Heart right ventricle (tissue), 16 donors: ENCODE data around the gene FCGR3A. TPM values are rescaled to one million over a fixed set of nuclear protein-coding genes. Genes with fewer than 3 reads are reported as not detected.
A peak's percentile ranks its signal among the peaks of the same experiment; 100 is the strongest.
"Not testable (repeated sequence)": the region's sequence is repeated elsewhere in the genome, so short reads cannot be mapped to it uniquely, and the experiment has no call there.

Source experiments
- ATAC-seq, 8 donors: fragments of 200-7000 bp; cut with Tn5 transposase; one replicate each; pipeline ENCODE4 v1.9.1; 2020; ENCODE audit warnings: mild to moderate bottlenecking in 8 of 8, moderate library complexity in 8 of 8, moderate number of reproducible peaks in 1 of 8
- DNase-seq, 2 donors: peaks; one replicate each; pipeline ENCODE4 v3.0.0-alpha.2; 2020
- H3K27ac ChIP-seq, 10 donors: fragments of 200-600 bp; sonication (generic) in 2 of 10; one replicate each; pipeline versions ENCODE4 v1.5.0 to v1.8.0; 2020 to 2022; ENCODE audit warnings: mild to moderate bottlenecking in 3 of 10
- H3K27me3 ChIP-seq, 7 donors: fragments of 200-600 bp; one replicate each; pipeline ENCODE4 v1.8.0; 2021 to 2022; ENCODE audit warnings: mild to moderate bottlenecking in 2 of 7
- H3K36me3 ChIP-seq, 9 donors: fragments of 200-600 bp; sonication (generic) in 1 of 9; one replicate each; pipeline versions ENCODE4 v1.5.0 to v1.8.0; 2020 to 2022; ENCODE audit warnings: mild to moderate bottlenecking in 2 of 9
- H3K4me1 ChIP-seq, 9 donors: fragments of 200-600 bp; sonication (generic) in 1 of 9; one replicate each; pipeline versions ENCODE4 v1.5.0 to v1.8.0; 2020 to 2022; ENCODE audit warnings: mild to moderate bottlenecking in 4 of 9
- H3K4me3 ChIP-seq, 10 donors: fragments of 200-600 bp; sonication (generic) in 2 of 10; one replicate each; pipeline versions ENCODE4 v1.5.0 to v1.8.0; 2020 to 2022; ENCODE audit warnings: mild to moderate bottlenecking in 7 of 10, moderate library complexity in 2 of 10
- H3K9me3 ChIP-seq, 11 donors: fragments of 200-600 bp in 10 of 11; sonication (generic) in 2 of 11; one replicate each; pipeline versions ENCODE4 v1.5.0 to v1.8.0; 2013 to 2022; ENCODE audit warnings: mild to moderate bottlenecking in 2 of 11, control low read depth in 1 of 11, moderate library complexity in 1 of 11
- WGBS, 2 donors: extraction: QIAGEN DNeasy Blood & Tissue Kit; methylation state at CpG; one replicate each; pipeline ENCODE4 v1.1.7; 2013; ENCODE audit warnings: inconsistent platforms in 1 of 2; 5-methylcytosine and 5-hydroxymethylcytosine counted together
- intact Hi-C, 10 donors: fragments of 100-400 bp; cut with DNase I; formaldehyde crosslinking; loops; one replicate each; pipeline versions ENCODE4 v1.11.1 to v1.14.2; 2022
- long read RNA-seq, 3 donors: library from polyadenylated mRNA; unstranded; transcript quantifications; one replicate each; pipeline ENCODE4 v2.0.0, GENCODE V29; 2020 to 2021
- polyA plus RNA-seq, 2 donors: library from polyadenylated mRNA; stranded (reverse); fragments of 200-250 nt; gene quantifications; one replicate each; pipeline ENCODE4 v1.2.3, GENCODE V29; 2013
- total RNA-seq, 10 donors: library from RNA; stranded (reverse); fragmentation: NEBNext Ultra II Directional in 3 of 10; extraction: Animal tissue kit (Norgen Biotek cat#: 25700) in 3 of 10; gene quantifications; one replicate each; pipeline versions ENCODE4 v1.2.1 to v1.2.4, GENCODE V29; 2021 to 2023
- TF ChIP-seq, protein P1 (sequence below), 9 donors: fragments of 200-600 bp; sonication (generic) in 2 of 9; IDR thresholded peaks; one replicate each; pipeline versions ENCODE4 v1.5.0 to v1.8.0; 2021 to 2022; ENCODE audit warnings: antibody characterized with exemption in 9 of 9, mild to moderate bottlenecking in 5 of 9, moderate library complexity in 1 of 9
- donor health status: Arrhythmogenic right ventricular cardiomyopathy.
- donor health status: ischemic (EF 13 %, LVEDD 7.1; RV severe dilation, severe dysfunction).
- donor health status: healthy with polysubstance abuse.
- donor health status: DM: no; HTN: yes; CAD: no.
- donor health status: DM: no; HTN: no; CAD: no.
- donor health status: ischemic (EF 25% LVEDD 6.9; RV normal size, moderate dysfunction).
- donor health status: ischemic (EF 25% LVEDD 5.7; RV mildly dilated, moderate dysfunction).
- donor health status: healthy.
- donor health status: DM: yes; HTN: yes; CAD: no.
- donor health status: Ischemic cardiomyopathy.
- donor health status: ischemic (EF 35%, LVEDD 5.7; RV mildly dilated, moderate dysfunction).
- donor health status: nonischemic (EF 11% LVEDD 7.7; RV severe dilation, severe dysfunction).
- donor health status: DM: yes; HTN: yes; CAD: no.
- donor health status: PGD.
- donor health status: ischemic (EF 29% LVEDD 5.4; RV normal size, mild dysfunction).
- donor health status: nonischemic (EF 23%, LVEDD 6.1; RV moderate dilation, normal function).

Gene FCGR3A
- total RNA-seq (100 to 1,000 TPM in 1 of 10 donors, 10 to 100 TPM in 3, 1 to 10 TPM in 6; 1.9 to 120 (median 6.2) TPM), polyA plus RNA-seq (10 to 100 TPM in 1 of 2 donors, 1 to 10 TPM in 1; 5.6 to 10.7 TPM)
- long read RNA-seq, donor 1, transcript FCGR3A-202 (5 exons, 2,385 nt): major isoform, 12 of 17 reads
- long read RNA-seq, donor 1, partial matches to known transcripts: 1 of 17 reads
- long read RNA-seq, donor 1, other reads (novel, unspliced or antisense): 2 of 17 reads
- long read RNA-seq, donor 2, transcript FCGR3A-202 (5 exons, 2,385 nt): major isoform, 6 of 9 reads
- long read RNA-seq, donor 2, partial matches to known transcripts: 0 of 9 reads
- long read RNA-seq, donor 2, other reads (novel, unspliced or antisense): 1 of 9 reads
- long read RNA-seq, donor 3, transcript FCGR3A-202 (5 exons, 2,385 nt): major isoform, 15 of 21 reads
- long read RNA-seq, donor 3, partial matches to known transcripts: 1 of 21 reads
- long read RNA-seq, donor 3, other reads (novel, unspliced or antisense): 1 of 21 reads

- Histone ChIP-seq H3K36me3 (peaks cover 0 to 3% (median 0%) of the 10 kb centered on the region in 9 donors), H3K4me3 (peak within 1 kb of the TSS in 1 of 10 donors; percentile 45), H3K27me3 (peaks cover 0 to 16% (median 0%) of the 10 kb centered on the region in 7 donors), H3K27ac (peak within 1 kb of the TSS in 1 of 10 donors; percentile 87), H3K9me3 (no peaks in the 10 kb centered on the region), H3K4me1 (peaks cover 0 to 9% (median 0%) of the 10 kb centered on the region in 9 donors)
- ATAC-seq (peak in 1 of 8 donors; percentile 15), DNase-seq (no peak)
- intact Hi-C loops: no loop called here
- TF ChIP-seq, protein P1, sequence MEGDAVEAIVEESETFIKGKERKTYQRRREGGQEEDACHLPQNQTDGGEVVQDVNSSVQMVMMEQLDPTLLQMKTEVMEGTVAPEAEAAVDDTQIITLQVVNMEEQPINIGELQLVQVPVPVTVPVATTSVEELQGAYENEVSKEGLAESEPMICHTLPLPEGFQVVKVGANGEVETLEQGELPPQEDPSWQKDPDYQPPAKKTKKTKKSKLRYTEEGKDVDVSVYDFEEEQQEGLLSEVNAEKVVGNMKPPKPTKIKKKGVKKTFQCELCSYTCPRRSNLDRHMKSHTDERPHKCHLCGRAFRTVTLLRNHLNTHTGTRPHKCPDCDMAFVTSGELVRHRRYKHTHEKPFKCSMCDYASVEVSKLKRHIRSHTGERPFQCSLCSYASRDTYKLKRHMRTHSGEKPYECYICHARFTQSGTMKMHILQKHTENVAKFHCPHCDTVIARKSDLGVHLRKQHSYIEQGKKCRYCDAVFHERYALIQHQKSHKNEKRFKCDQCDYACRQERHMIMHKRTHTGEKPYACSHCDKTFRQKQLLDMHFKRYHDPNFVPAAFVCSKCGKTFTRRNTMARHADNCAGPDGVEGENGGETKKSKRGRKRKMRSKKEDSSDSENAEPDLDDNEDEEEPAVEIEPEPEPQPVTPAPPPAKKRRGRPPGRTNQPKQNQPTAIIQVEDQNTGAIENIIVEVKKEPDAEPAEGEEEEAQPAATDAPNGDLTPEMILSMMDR (IDR thresholded peaks at IDR 0.05): no peak
- 61 to 77% methylated on average over 2 of the region's 2 CpGs for WGBS, 2 donors
Measured at GRCh38 chr1:161549652-161550051, at the start of gene FCGR3A. FCGR3A (minus strand) TSS chr1:161549818; CDS start chr1:161549736, 82 bp downstream.

DNA sequence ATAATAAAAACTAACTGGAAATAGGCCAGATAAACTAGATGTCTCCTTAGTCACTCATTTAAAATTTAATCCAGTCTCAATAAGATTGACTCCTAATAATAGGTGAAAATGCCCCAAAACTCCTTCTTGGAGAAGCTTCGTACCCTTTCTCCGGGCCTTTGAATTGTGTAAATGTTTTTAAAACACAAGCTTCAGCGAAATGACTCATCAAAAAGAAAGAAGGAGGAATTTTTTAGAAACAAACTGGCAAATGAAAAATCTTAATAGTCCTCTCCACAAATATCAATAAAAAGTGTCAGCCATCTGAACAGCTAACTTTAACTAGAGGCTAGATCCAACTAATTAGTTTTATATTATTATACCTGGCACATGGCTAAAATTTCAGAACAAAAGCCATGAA is 47.5 kb upstream of the FCGR3A start:
- H3K4me1 ChIP-seq, DNase-seq, H3K27me3 ChIP-seq, H3K9me3 ChIP-seq, H3K36me3 ChIP-seq, ATAC-seq, H3K4me3 ChIP-seq, H3K27ac ChIP-seq, intact Hi-C loops: not testable (repeated sequence)
- WGBS, 2 donors: 94 to 95% methylated on average over 3 of the region's 3 CpGs

DNA sequence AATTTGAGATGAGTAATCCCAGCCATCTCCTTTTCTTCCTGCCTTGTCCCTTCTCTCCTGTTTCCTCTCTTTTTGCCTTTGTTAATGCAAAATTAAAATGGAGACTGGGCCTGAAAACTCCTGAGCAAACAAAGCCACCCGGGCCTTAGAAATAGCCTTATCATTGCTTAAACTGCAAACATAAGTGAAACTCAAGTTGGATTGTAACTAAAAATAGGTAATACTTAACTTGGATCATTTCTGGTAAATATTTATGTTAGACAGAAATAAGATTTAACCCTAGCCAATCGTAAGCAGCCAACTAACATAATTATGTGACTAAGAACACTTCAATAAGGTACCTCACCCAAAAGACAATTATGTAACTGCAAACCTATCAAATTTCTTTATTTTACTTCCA is 46.0 kb upstream of the FCGR3A start:
- ATAC-seq, H3K9me3 ChIP-seq, H3K4me3 ChIP-seq, intact Hi-C loops, H3K36me3 ChIP-seq, H3K27me3 ChIP-seq, DNase-seq, H3K4me1 ChIP-seq: not testable (repeated sequence)
- H3K27ac ChIP-seq: peak overlapping the region in 1 of 10 donors; percentile 34
- 75 to 90% methylated on average over 2 of the region's 2 CpGs for WGBS, 2 donors

DNA sequence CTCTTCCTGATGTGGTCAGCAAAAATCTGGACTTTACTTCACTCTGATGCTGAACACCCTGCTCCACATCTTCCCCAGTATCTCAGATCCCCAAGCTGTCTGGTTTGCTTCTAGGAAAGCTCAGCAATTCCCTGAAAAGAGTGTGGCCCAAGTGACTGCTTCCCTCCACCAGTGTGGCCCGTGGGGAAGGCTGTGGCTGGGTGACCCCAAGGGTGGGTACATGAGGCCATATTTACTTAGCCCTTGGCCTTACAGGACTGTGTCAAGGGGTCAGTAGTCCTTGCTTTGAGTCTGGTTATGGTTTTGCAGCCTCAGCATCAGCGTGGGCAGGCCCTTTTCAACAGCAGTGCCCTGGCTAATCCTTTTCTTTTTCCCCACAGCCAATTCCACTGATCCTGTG is 45.6 kb upstream of the FCGR3A start:
- H3K27me3 ChIP-seq, H3K9me3 ChIP-seq, H3K36me3 ChIP-seq, H3K4me1 ChIP-seq, H3K4me3 ChIP-seq, DNase-seq, intact Hi-C loops: not testable (repeated sequence)
- WGBS, 2 donors: 76 to 77% methylated on average over 2 of the region's 2 CpGs
- H3K27ac ChIP-seq: peak overlapping the region in 1 of 10 donors; percentile 34
- peak in 4 of 8 donors; percentile 17 to 53 (median 31) for ATAC-seq

- intact Hi-C loops, H3K27ac ChIP-seq, H3K4me1 ChIP-seq, H3K27me3 ChIP-seq, H3K9me3 ChIP-seq, H3K4me3 ChIP-seq, H3K36me3 ChIP-seq, DNase-seq: not testable (repeated sequence)
- 58 to 64% methylated on average over 4 of the region's 4 CpGs for WGBS, 2 donors
- ATAC-seq: peak in 2 of 8 donors; percentile 14 to 34
Measured at GRCh38 chr1:161594269-161594984, 44.8 kb upstream of the FCGR3A start.

DNA sequence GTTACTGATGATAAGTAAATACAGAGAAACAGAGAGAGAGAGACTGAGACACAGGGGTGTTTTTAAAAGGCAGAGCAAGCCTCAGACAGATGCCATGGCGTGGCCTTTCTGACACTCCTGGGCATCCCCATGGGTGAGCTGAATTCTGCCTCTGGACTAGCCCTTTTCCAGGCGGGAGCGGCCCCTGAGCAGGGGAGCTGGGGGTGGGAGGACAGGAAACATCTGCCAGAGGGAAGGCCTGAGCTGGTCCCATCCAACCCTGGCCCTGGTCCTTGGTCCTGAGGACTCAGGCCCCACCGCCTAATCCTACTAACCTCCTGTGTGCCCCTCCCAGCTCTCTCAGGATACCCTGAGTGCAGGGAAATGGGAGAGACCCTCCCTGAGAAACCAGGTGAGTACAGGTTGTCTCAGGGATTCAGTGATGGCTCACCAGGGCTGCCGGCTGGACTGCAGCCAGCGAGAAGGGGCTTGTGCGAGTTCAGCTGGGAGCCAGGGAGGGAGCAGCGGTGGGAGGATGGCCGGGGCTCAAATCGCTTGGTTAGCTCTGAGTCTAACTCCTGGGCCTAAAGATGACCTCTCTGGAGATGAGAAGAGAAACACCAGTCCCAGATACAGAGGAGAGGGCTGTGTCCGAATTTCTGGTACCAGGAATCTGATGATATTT is 43.6 kb upstream of the FCGR3A start:
- ATAC-seq, intact Hi-C loops: not testable (repeated sequence)
- WGBS, 2 donors: 75 to 86% methylated on average over 11 of the region's 11 CpGs

DNA sequence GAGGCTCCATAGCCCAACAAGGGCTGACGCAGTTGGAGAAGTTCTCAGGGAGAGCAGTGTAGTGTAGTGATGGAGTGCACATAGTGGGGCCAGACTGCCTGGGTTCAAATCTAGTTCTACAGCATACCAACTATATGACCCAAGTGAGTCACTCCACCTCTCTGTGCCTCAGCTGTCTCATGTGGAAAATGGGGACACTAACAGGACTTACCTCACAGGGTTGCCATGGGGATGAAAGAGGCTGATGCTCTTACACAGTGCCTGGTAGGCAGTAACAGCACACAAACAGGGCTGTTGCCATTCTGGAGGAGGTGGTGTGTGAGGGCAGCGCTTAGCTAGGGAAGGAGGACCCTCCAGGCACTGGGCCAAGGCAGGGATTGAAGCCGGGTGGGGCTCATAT is 43.0 kb upstream of the FCGR3A start:
- WGBS, 2 donors: 28 to 34% methylated on average over 2 of the region's 3 CpGs
- ATAC-seq, H3K36me3 ChIP-seq, H3K27ac ChIP-seq, H3K4me3 ChIP-seq, intact Hi-C loops, DNase-seq, H3K27me3 ChIP-seq, H3K4me1 ChIP-seq, H3K9me3 ChIP-seq: not testable (repeated sequence)

More for the DNA sequence above, 43.6 kb upstream of the FCGR3A start:
- not testable (repeated sequence) for H3K27me3 ChIP-seq, H3K27ac ChIP-seq, H3K4me1 ChIP-seq, DNase-seq, H3K4me3 ChIP-seq, H3K36me3 ChIP-seq, H3K9me3 ChIP-seq

GRCh38 chr1:161589920-161590319 is 40.3 kb upstream of the FCGR3A start:
- H3K36me3 ChIP-seq, H3K27ac ChIP-seq, ATAC-seq, H3K27me3 ChIP-seq, DNase-seq, intact Hi-C loops, H3K9me3 ChIP-seq, H3K4me1 ChIP-seq, H3K4me3 ChIP-seq: not testable (repeated sequence)
- WGBS, 2 donors: 35 to 60% methylated on average over 1 of the region's 6 CpGs

DNA sequence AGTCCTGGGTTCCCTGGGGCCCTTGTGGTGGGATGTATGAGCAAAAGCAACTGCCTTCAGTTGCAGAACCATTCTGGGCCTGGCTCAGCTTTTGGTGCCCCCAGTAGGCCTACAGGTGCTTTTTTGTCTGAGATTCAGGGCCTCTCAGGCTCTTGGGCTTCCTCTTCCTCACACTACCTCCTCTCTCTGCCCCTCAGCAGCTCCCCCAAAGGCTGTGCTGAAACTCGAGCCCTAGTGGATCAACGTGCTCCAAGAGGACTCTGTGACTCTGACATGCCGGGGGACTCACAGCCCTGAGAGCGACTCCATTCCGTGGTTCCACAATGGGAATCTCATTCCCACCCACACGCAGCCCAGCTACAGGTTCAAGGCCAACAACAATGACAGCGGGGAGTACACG is 39.7 kb upstream of the FCGR3A start:
- ATAC-seq, intact Hi-C loops, H3K27ac ChIP-seq, H3K4me1 ChIP-seq, H3K36me3 ChIP-seq, H3K27me3 ChIP-seq, DNase-seq, H3K9me3 ChIP-seq, H3K4me3 ChIP-seq: not testable (repeated sequence)
- 70 to 73% methylated on average over 7 of the region's 8 CpGs for WGBS, 2 donors

DNA sequence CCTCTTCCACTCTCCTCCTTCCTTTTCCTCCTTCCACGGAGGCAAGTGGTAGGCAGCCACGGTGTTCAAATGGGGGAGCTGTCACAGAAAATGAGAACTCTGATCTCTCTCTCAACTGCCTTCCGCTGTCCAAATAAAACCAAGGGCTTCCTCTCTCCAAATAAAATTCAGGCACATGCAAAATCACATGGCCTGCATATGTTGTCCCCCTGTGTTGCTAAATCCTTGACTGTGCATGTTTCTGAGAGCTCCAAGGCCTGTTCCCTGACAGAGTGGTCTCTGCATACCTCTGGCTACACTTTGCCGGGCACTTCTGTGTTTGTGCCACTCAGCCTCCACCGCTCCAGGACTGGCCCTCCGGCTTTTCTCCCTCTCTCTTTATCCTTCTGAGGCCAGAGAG is 39.0 kb upstream of the FCGR3A start:
- H3K4me3 ChIP-seq, H3K9me3 ChIP-seq, DNase-seq, intact Hi-C loops, H3K36me3 ChIP-seq, H3K27ac ChIP-seq, H3K27me3 ChIP-seq, H3K4me1 ChIP-seq: not testable (repeated sequence)
- ATAC-seq: peak in 2 of 8 donors; percentile 9 to 34
- no CpG with 5 or more reads among the region's 6 CpGs for WGBS, 2 donors
